Lower lobe of right lung (tissue), 2 donors: ENCODE results near the gene CYB5B. TPM values are rescaled to one million over a fixed set of nuclear protein-coding genes. Genes with fewer than 3 reads are reported as not detected.
A peak's percentile ranks its signal among the peaks of the same experiment; 100 is the strongest.

Experiments used
- ATAC-seq, 2 donors: fragments of 200-7000 bp; cut with Tn5 transposase; one replicate each; pipeline ENCODE4 v1.9.1; 2020 to 2022; ENCODE audit warnings: mild to moderate bottlenecking in 2 of 2, moderate library complexity in 2 of 2
- DNase-seq: peaks from one replicate; pipeline ENCODE4 v3.0.0-alpha.2; 2020
- H3K27ac ChIP-seq: fragments of 200-600 bp; one replicate; pipeline ENCODE4 v1.8.0; 2022
- H3K27me3 ChIP-seq: fragments of 200-600 bp; one replicate; pipeline ENCODE4 v1.8.0; 2022; ENCODE audit warnings: low read depth
- H3K36me3 ChIP-seq: fragments of 200-600 bp; one replicate; pipeline ENCODE4 v1.8.0; 2022; ENCODE audit warnings: mild to moderate bottlenecking
- H3K4me1 ChIP-seq: fragments of 200-600 bp; one replicate; pipeline ENCODE4 v1.8.0; 2022
- H3K4me3 ChIP-seq: fragments of 200-600 bp; one replicate; pipeline ENCODE4 v1.8.0; 2022; ENCODE audit warnings: mild to moderate bottlenecking
- H3K9me3 ChIP-seq: fragments of 200-600 bp; one replicate; pipeline ENCODE4 v1.8.0; 2022
- intact Hi-C: fragments of 100-400 bp; cut with DNase I; formaldehyde crosslinking; loops from one replicate; pipeline ENCODE4 v1.11.0; 2022
- total RNA-seq: library from RNA; stranded (reverse); fragmentation: NEBNext Ultra II Directional; extraction: Animal tissue kit (Norgen Biotek cat#: 25700); gene quantifications from one replicate; pipeline ENCODE4 v1.2.1, GENCODE V29; 2021
- TF ChIP-seq, protein P1 (sequence below): fragments of 200-600 bp; IDR thresholded peaks from one replicate; pipeline ENCODE4 v1.8.0; 2022; ENCODE audit warnings: antibody characterized with exemption, mild to moderate bottlenecking
- donor health status: DM: no; HTN: yes; CAD: no; lungs with severe emphysema.

CYB5B gene
- total RNA-seq, 1 donor from 2014 or later: 78.2 TPM

DNA sequence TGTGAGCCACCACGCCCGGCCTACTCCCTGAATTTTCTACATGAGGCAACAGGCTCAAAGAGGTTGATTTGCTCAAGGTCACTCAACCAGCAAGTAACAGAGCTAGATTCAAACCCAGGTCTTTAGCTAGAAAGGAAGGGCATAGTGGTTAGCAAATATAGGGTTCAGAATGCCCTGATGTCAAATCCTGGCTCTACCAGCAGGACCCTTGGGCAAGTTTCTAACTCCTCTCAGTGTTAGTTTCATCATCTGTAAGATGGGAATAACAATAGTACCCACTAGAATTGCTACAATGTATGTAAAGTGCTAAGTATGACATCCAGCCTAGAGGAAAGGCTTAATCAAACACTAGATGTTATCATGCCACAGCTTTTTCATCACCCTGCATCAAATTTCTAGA lies 19.1 kb upstream of the CYB5B start:
- TF ChIP-seq, protein P1, sequence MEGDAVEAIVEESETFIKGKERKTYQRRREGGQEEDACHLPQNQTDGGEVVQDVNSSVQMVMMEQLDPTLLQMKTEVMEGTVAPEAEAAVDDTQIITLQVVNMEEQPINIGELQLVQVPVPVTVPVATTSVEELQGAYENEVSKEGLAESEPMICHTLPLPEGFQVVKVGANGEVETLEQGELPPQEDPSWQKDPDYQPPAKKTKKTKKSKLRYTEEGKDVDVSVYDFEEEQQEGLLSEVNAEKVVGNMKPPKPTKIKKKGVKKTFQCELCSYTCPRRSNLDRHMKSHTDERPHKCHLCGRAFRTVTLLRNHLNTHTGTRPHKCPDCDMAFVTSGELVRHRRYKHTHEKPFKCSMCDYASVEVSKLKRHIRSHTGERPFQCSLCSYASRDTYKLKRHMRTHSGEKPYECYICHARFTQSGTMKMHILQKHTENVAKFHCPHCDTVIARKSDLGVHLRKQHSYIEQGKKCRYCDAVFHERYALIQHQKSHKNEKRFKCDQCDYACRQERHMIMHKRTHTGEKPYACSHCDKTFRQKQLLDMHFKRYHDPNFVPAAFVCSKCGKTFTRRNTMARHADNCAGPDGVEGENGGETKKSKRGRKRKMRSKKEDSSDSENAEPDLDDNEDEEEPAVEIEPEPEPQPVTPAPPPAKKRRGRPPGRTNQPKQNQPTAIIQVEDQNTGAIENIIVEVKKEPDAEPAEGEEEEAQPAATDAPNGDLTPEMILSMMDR: no peak
- peaks cover 59% of the 10 kb centered on the region for H3K4me1 ChIP-seq
- intact Hi-C loops: no loop called here
- DNase-seq: no peak
- H3K36me3 ChIP-seq: no peaks in the 10 kb centered on the region
- H3K27ac ChIP-seq: no peak overlapping the region
- H3K27me3 ChIP-seq: no peaks in the 10 kb centered on the region
- H3K9me3 ChIP-seq: no peaks in the 10 kb centered on the region
- no peak overlapping the region for H3K4me3 ChIP-seq
- ATAC-seq: no peak

DNA sequence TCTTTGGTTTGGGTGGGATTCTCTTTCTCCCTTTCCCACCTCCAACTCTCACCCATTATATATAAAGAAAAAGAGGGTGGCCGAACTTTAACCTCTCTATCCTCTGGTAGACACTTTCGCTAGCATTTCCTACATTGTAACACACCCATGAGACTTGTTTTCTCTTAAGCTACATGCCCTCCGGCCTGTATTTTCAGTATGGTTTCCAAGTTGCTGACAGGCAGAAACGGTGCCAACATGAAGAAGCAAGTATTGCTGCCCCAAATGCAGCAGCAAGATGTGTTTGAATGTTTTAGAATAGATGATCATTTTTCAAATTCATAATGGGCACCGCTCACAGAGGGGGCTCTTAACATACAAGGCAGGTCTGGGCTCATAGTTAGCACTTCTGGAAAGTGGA lies 18.7 kb upstream of the CYB5B start:
- TF ChIP-seq, protein P1: no peak
- peaks cover 60% of the 10 kb centered on the region for H3K4me1 ChIP-seq
- intact Hi-C loops: no loop called here
- no peak overlapping the region for H3K4me3 ChIP-seq
- H3K27ac ChIP-seq: no peak overlapping the region
- H3K27me3 ChIP-seq: no peaks in the 10 kb centered on the region
- DNase-seq (no peak), ATAC-seq (no peak)
- no peaks in the 10 kb centered on the region for H3K36me3 ChIP-seq
- no peaks in the 10 kb centered on the region for H3K9me3 ChIP-seq

DNA sequence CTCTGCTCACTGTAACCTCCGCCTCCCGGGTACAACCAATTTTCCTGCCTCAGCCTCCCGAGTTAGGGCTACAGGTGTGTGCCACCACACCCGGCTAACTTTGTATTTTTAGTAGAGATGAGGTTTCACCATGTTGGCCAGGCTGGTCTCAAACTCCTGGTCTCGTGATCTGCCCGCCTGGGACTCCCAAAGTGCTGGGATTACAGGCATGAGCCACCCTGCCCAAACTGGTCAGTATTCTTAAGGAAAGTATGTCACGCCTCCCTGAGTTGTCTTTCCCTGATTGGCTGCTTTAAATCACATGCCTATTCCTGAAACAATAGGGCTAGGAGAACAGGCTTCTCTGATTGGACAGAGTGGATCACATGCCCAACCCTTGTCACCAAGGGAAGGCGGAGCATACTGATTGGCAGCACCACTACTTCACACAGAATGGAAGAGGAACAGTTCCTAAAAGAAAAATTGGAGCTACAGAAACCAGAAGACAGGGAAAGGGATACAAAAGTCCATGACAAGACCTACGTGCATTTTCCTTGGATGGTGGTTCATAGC lies 17.6 kb upstream of the CYB5B start:
- intact Hi-C loops: no loop called here
- TF ChIP-seq, protein P1: no peak
- H3K9me3 ChIP-seq: no peaks in the 10 kb centered on the region
- H3K36me3 ChIP-seq: no peaks in the 10 kb centered on the region
- no peak for DNase-seq
- H3K27me3 ChIP-seq: no peaks in the 10 kb centered on the region
- H3K27ac ChIP-seq: no peak overlapping the region
- no peak overlapping the region for H3K4me3 ChIP-seq
- peaks cover 56% of the 10 kb centered on the region for H3K4me1 ChIP-seq
- no peak for ATAC-seq

DNA sequence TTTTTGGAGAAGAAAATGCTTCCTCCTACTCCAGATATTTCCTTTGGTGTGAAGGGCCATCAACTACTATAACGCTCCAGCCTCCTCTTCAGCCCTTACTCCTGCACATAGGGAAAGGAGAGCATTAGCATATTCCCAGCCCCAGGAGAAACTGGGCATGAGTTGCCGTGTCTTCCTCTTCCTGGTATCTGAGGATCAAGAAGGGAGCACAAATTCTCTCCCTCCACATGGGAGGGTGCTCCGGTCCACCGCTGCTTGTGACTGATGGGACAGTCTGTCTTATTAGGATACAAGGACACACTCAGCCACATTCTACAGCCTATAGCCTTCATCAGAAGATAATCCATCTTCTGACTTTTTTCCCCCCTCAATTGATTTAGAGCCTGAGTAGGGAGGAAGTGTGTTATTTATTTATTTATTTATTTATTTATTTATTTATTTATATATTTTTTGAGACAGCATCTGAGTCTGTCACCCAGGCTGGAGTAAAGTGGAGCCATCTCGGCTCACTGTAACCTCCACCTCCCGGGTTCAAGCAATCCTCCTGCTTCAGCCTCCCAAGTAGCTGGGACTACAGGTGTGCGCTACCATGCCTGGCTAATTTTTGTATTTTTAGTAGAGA lies 16.6 kb upstream of the CYB5B start:
- no peaks in the 10 kb centered on the region for H3K27me3 ChIP-seq
- H3K36me3 ChIP-seq: no peaks in the 10 kb centered on the region
- intact Hi-C loops: no loop called here
- no peak for ATAC-seq
- H3K4me1 ChIP-seq: peaks cover 47% of the 10 kb centered on the region
- TF ChIP-seq, protein P1: no peak
- DNase-seq: no peak
- H3K9me3 ChIP-seq: no peaks in the 10 kb centered on the region
- H3K27ac ChIP-seq: no peak overlapping the region
- no peak overlapping the region for H3K4me3 ChIP-seq

DNA sequence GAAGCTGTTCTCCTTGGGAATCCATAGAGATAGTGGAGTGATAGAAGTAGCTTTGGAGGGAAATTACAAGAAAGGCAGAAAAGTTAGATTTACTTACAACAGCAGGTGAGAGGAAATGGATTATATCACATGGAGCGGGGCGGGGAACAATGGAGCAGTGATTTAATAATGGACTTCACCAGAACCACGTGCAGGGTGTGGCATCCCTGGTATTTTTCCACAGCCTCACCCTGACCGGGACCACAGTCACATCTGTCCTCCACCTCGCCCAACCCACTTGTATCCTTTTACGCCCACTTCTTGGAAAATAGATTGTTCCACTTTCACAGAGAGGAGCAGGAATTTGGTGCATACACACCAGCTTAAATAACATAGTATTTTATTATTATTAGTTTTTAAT lies 15.9 kb upstream of the CYB5B start:
- Histone ChIP-seq H3K36me3 (no peaks in the 10 kb centered on the region), H3K4me3 (no peak overlapping the region), H3K27ac (no peak overlapping the region), H3K27me3 (no peaks in the 10 kb centered on the region), H3K9me3 (no peaks in the 10 kb centered on the region), H3K4me1 (peaks cover 41% of the 10 kb centered on the region)
- intact Hi-C loops: no loop called here
- TF ChIP-seq, protein P1: no peak
- DNase-seq: no peak
- peak; percentile 42 to 47 for ATAC-seq
